Measurements from ENCODE around the gene TCEAL5.
"Not testable (repeated sequence)": the region's sequence is repeated elsewhere in the genome, so short reads cannot be mapped to it uniquely, and the experiment has no call there.

Gene TCEAL5

DNA sequence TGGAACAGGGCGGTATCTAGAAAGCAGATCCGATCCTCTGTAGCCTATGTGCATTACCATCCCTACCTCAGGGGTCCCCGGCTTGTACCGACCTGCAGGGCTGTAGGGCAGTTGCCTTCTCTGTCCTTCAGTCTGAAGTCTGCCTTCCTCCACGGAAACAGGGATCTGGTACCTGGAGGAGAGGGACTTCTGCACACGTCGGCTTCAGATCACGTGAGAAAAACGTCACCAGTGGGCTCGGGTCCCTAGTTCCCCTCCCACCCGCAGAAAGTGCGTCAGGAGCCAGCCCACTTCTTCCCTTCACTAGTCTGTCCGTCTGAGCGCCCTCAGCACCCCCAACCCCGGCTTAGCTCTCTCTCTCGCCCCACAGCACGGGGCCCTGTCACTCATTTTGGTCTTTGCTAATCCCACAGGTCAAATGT lies at the start of gene TCEAL5:
TSS of gene TCEAL5 (minus strand) at position 170 of the 422 bp plus-strand sequence. CDS start 2,187 bp downstream, outside the sequence.
- no peak for DNase-seq (ENCODE audit: low spot score)

GRCh38 chrX:103311399-103311780 lies 34.8 kb upstream of the TCEAL5 start:
- no peak for DNase-seq (ENCODE audit: low spot score)

- no peak for DNase-seq (ENCODE audit: low spot score)
Observed at GRCh38 chrX:103310555-103311398, 34.2 kb upstream of the TCEAL5 start, which contains the start of gene BEX2. Gene BEX2, minus strand, starts transcription at chrX:103310990. Its CDS starts 1,014 bp downstream, at chrX:103309976.

DNA sequence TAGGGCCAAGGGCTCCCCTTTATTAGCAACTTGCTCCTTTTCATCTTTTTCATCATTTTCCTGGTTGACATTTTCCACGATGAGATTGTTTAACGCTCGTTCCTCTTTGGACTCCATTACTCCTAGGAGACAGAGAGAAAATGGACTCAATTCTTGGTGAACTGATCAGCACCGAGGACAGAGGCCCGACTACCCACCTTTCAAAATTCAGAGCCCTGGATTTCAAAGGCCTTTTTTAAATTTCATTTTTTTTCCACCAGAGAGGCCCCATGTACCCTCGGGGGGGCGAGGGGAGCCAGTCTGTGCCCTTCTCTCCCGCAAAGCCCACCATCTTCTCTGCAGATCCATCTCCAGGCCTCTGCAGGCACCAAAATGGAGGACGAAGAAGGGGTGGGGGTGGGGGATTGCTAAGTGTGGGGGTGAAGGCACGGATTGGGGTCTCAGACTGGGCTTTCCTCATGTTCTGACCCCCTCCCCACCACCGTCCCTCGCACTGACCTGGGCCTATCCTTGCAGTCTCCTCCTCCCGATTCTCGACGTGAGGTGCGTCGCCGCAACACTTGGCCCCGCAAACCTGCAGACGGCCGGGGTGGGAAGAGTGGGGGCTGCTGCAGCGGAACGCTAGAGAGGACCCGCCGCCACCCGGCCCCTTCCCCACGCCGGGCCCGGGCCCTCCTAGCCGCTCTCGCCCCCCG lies 33.5 kb upstream of the TCEAL5 start:
- no peak for DNase-seq (ENCODE audit: low spot score)

GRCh38 chrX:103305666-103306065 lies 29.1 kb upstream of the TCEAL5 start:
- DNase-seq (ENCODE audit: low spot score): not testable (repeated sequence)

DNA sequence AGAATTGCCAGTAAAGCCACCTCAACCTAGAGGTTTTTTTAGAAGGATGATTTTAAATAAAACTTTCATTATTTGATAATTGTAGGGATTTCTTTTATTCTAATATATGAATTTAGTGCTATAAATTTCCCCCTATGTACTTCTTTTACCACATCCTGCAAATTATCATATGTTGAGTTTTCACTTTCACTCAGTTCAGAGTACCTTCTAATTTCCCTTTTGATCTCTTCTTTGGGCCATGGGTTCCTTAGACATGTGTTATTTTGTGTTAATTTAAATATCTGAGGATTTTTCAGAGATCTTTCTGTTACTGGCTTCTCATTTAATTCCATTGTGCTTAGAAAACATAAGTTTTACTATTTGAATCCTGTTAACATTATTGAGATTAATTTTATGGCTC lies 28.2 kb upstream of the TCEAL5 start:
- no peak for DNase-seq (ENCODE audit: low spot score)

DNA sequence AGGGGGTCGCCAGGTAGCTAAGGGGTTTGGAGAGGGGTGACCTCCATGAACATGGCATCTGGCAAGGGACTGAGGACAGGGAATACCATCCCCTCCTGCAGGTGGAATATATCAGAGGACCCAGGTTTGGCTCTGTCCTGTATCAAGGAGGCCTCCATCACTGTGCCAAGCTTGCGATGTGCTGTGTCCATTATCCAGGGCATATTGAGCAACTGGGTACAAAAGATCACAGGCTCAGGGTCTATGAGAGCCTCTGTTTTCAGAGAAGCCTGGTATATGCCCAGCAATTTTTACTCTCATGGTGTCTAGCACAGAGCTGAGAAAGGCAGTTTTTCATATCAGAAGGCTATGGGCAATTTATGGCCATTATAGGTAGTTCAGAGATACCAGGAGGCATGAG lies 16.6 kb upstream of the TCEAL5 start:
- DNase-seq (ENCODE audit: low spot score): no peak

GRCh38 chrX:103279624-103280023 lies 3.1 kb upstream of the TCEAL5 start:
- no peak for DNase-seq (ENCODE audit: low spot score)

DNA sequence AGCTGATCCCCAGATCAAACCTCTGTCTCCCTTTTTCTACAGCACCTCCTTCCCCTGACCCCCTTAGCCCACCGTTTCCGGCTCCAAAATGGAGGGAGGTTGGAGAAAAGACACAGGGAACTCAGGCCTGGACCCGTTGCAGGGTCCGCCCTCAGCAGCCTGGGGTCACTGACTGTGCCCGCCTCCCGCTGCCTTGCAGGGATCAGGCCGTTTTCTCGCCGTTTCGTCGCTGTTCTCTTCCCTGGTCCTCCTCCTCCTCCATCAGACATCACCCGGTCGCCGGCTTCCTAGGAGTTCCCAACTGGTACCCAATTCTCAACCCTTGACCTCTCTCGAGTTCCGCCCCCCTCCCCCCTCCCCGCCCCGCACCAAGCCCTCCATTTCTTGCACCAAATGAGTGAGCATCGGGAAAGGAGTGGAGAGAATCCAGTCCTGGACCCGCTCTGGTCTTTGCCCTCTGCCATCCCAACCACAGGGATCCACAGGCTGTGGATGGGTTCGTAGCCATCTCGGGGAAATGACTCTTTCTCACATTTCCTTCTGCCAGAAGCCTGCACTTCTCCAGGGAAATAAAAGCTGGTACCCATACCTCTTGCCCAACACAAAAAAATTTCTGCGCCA lies 493 bp downstream of the TCEAL5 start:
- DNase-seq (ENCODE audit: low spot score): no peak

DNA sequence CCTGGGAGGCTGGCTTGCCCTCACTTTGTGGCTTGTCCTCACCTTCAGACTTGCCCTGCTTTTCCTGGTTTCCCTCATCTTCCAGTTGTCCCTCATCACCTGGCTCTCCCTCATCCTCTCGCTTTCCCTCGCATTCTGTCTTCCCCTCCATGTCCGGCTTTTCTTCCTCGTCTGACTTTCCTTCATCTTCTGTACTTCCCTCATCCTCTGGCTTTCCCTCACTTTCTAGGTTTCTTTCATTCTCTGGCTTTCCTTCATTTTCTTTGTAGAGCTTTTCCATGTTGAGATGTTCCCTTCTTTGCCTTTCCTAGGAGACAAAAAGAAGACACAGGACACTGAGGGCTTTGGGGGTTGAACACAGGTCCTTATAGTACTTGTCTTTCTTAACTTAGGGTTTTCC lies 2.3 kb downstream of the TCEAL5 start:
- no peak for DNase-seq (ENCODE audit: low spot score)

DNA sequence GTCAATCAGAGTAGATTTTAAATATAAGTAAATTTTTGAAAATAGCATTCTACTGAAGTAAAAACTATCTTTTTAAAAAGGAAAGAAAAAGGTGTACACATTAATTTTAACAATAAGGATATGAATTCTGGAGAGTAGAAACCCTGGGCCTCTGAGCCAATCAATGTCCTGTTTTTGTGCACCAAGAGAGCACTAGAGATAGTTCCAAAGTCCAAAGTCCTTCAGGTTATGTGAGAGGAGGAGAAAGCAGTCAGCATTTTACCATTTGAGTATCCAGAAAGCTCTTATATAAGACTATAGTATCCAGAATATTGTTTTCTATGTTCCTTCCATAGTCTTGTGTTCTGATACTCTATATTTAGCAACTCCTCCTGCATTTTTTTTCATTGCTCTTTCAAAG lies 18.3 kb downstream of the TCEAL5 start:
- DNase-seq (ENCODE audit: low spot score): no peak

- no peak for DNase-seq (ENCODE audit: low spot score)
Observed at GRCh38 chrX:103256651-103257050, 19.9 kb downstream of the TCEAL5 start.

- peak; percentile 67 for DNase-seq (ENCODE audit: low spot score)
Observed at GRCh38 chrX:103254921-103255493, 21.5 kb downstream of the TCEAL5 start, which contains the start of gene TCEAL8. Gene TCEAL8, minus strand, starts transcription at chrX:103255155. Its CDS starts 1,176 bp downstream, at chrX:103253979.

- peak; percentile 27 for DNase-seq (ENCODE audit: low spot score)
Observed at GRCh38 chrX:103254171-103254824, 22.3 kb downstream of the TCEAL5 start.

DNA sequence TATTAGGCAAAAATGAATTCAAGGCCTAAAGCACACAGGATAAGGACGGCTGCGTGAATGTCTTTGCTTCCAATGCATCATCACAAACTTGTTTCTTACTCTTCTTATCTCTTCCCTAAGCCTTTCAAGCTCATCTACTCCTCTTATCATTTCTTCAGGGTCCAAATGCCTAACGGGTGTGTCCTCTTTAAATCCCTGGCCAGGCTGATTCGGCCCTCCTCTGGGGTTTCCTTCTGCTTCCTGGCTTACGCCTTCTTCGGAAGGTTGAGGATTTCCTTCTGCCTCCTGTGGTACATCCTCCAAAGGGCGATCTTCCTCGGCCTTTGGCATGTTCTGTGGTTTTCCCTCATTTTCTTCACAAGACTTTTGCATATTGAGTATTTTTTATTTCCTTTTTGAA lies 22.9 kb downstream of the TCEAL5 start:
- no peak for DNase-seq (ENCODE audit: low spot score)

DNA sequence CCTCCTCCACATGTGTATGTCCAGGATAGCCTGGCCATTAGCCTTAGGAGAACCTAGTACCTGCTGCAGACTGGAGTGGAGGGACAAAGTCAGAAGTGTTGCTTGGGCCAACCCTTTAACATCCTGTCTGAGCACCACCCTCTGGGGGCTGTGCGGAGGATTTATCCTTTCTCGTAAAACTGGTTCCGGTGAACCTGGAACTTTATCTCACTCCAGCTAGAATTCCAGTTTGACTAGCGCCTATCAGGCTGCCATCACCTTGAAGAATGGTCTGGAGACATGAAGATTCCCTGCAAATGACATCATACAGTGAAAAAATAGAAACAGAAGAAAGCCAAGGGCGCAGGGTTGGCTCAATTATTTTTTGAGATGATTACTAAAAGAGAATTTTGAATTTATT lies 25.6 kb downstream of the TCEAL5 start:
- DNase-seq (ENCODE audit: low spot score): no peak

GRCh38 chrX:103249805-103250204 lies 26.7 kb downstream of the TCEAL5 start:
- no peak for DNase-seq (ENCODE audit: low spot score)

- peak; percentile 19 for DNase-seq (ENCODE audit: low spot score)
Observed at GRCh38 chrX:103248553-103248952, 28.0 kb downstream of the TCEAL5 start.

- DNase-seq (ENCODE audit: low spot score): no peak
Observed at GRCh38 chrX:103240155-103240554, 36.4 kb downstream of the TCEAL5 start.

- DNase-seq (ENCODE audit: low spot score): no peak
Observed at GRCh38 chrX:103236296-103236695, 40.3 kb downstream of the TCEAL5 start.

- not testable (repeated sequence) for DNase-seq (ENCODE audit: low spot score)
Observed at GRCh38 chrX:103235608-103236007, 40.9 kb downstream of the TCEAL5 start.

DNA sequence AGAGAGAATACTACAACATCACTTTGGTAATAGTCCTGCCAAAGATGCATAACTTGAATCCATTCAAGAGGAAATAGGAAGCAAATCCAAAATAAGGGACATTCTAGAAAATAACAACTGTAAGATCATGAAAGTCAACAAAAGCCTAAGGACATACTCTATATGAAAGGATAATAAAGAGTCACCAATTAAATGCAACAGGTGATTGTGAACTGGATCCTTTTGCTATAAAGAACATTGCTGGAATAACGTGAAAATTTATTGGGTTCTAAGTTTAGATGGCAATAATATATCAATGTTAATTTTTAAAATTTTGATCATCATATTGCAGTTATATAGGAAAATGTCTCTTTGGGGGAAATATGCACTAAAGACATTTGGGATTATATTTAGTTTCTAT lies 41.7 kb downstream of the TCEAL5 start:
- DNase-seq (ENCODE audit: low spot score): no peak
